AG09319 (cell line): ENCODE data around the gene KRTAP10-1.
"Not testable (repeated sequence)": the region's sequence is repeated elsewhere in the genome, so short reads cannot be mapped to it uniquely, and the experiment has no call there.

Source experiments
- DNase-seq: peaks from one replicate; pipeline ENCODE4 v3.0.0-alpha.2; 2010; ENCODE audit warnings: low read depth; ENCODE audit errors: extremely low read depth
- TF ChIP-seq, protein P1 (sequence below): IDR thresholded peaks from 2 replicates; pipeline ENCODE4 v1.5.1; 2011; ENCODE audit warnings: low read depth, mild to moderate bottlenecking, inconsistent platforms, low read length, moderate library complexity

The KRTAP10-1 gene

DNA sequence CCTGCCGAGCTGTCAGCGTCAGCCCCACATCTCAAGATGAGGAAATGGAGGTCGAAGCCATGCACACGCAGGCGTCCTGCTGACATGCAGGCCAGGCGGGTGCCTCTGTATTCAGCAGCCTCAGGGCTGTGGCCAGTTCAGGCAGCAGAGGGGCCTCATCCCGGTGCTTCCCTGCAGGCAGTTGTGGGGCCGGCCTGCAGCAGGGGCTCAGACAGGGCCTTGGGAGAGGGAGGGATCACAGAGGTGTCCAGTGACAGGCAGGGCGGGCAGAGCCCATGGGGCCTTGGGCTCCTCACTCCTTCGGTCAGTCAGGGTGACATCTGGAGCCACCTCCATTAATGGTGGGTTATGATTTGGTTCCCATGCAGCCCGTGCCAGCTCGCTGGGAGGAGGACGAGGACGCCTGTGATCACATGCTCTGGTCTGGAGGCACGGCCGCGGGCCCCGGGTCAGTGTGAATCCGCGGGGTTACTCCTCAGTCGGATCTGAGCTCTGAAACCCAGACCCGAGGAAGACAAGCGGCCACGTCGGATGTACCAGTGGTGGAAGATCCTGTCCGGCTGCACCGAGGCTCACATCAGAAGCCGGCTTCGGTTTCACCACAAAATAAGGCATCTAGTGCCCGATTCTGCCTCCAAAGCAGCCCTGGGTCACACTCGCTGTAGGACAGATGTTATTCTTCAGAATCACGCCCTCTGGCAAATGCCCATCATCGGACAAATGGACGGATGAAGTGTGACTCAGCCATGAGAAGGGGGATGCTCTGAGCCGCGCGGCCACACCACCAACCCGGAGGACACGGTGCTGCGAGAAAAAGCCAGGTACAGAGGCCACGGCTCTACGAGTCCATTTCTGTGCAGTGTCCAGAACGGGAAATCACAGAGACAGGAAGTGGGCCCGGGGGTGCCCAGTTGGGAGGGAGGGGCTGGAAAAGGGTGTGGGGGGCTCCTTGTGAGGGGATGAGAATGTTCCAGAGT is 33.4 kb downstream of the KRTAP10-1 start:
- no peak for DNase-seq
- TF ChIP-seq, protein P1, sequence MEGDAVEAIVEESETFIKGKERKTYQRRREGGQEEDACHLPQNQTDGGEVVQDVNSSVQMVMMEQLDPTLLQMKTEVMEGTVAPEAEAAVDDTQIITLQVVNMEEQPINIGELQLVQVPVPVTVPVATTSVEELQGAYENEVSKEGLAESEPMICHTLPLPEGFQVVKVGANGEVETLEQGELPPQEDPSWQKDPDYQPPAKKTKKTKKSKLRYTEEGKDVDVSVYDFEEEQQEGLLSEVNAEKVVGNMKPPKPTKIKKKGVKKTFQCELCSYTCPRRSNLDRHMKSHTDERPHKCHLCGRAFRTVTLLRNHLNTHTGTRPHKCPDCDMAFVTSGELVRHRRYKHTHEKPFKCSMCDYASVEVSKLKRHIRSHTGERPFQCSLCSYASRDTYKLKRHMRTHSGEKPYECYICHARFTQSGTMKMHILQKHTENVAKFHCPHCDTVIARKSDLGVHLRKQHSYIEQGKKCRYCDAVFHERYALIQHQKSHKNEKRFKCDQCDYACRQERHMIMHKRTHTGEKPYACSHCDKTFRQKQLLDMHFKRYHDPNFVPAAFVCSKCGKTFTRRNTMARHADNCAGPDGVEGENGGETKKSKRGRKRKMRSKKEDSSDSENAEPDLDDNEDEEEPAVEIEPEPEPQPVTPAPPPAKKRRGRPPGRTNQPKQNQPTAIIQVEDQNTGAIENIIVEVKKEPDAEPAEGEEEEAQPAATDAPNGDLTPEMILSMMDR: no peak

DNA sequence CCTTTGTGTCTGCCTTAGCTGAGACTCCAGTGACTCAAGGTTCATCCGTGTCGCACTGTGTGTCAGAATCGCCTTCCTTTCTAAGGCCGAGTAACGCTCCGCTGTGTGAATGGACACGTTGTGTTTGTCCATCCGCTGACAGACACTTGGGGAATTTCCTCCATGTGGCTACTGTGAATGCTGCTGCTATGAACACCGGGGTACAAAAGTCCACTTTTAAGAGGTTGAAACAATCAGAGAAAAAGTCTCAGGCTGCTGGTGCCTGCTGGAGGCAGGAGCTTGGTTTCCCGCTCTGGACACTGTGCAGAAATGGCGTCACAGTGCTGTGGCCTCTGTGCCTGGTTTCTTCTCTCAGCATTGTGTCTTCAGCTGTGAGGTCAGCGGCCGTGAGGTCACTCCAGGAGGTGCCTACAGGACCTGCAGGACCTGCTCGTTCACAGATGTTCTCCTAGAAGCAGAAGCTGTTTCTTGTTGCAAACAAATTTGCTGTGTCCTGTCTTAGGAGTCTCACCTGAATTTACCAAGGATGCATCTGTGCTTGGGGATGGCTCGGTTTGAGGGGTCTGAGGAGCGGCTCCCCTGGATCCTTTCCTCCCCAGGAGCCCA is 34.2 kb downstream of the KRTAP10-1 start:
- DNase-seq: no peak
- TF ChIP-seq, protein P1: no peak

DNA sequence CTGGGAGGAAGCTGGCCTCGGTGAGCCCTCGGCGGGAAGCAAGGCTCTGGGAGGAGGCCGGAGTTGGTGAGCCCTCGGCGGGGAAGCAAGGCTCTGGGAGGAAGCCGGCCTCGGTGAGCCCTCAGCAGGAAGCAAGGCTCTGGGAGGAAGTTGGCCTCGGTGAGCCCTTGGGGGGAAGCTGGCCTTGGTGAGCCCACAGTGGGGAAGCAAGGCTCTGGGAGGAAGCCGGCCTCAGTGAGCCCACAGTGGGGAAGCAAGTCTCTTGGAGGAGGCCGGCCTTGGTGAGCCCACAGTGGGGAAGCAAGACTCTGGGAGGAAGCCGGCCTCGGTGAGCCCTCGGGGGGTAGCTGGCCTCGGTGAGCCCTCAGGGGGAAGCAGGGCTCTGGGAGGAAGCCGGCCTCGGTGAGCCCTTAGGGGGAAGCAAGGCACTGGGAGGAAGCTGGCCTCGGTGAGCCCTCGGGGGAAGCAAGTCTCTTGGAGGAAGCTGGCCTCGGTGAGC is 36.0 kb downstream of the KRTAP10-1 start:
- TF ChIP-seq, protein P1: no peak
- no peak for DNase-seq

DNA sequence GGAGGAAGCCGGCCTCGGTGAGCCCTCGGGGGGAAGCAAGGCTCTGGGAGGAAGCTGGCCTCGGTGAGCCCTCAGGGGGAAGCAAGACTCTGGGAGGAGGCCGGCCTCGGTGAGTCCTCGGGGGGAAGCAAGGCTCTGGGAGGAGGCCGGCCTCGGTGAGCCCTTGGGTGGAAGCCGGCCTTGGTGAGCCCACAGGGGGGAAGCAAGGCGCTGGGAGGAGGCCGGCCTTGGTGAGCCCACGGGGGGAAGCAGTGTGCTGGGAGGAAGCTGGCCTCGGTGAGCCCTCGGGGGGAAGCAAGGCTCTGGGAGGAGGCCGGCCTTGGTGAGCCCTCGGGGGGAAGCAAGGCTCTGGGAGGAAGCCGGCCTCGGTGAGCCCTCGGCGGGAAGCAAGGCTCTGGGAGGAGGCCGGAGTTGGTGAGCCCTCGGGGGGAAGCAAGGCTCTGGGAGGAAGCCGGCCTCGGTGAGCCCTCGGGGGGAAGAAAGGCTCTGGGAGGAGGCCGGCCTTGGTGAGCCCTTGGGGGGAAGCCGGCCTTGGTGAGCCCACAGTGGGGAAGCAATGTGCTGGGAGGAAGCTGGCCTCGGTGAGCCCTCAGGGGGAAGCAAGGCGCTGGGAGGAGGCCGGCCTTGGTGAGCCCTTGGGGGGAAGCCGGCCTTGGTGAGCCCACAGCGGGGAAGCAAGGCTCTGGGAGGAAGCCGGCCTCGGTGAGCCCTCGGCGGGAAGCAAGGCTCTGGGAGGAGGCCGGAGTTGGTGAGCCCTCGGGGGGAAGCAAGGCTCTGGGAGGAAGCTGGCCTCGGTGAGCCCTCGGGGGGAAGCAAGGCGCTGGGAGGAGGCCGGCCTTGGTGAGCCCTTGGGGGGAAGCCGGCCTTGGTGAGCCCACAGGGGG is 36.7 kb downstream of the KRTAP10-1 start:
- DNase-seq: not testable (repeated sequence)

GRCh38 chr21:44502171-44502958 is 37.6 kb downstream of the KRTAP10-1 start:
- TF ChIP-seq, protein P1: no peak

GRCh38 chr21:44500111-44500510 is 39.9 kb downstream of the KRTAP10-1 start:
- no peak for DNase-seq
- TF ChIP-seq, protein P1: no peak

More at GRCh38 chr21:44502171-44502958, 37.6 kb downstream of the KRTAP10-1 start:
- DNase-seq: no peak

GRCh38 chr21:44499631-44500030 is 40.4 kb downstream of the KRTAP10-1 start:
- DNase-seq: no peak

More at GRCh38 chr21:44499631-44500030, 40.4 kb downstream of the KRTAP10-1 start:
- TF ChIP-seq, protein P1: no peak
